K562 (cell line): ENCODE results near the gene LPIN1. TPM values are rescaled to one million over a fixed set of nuclear protein-coding genes. Genes with fewer than 3 reads are reported as not detected.

Experiments
- ARID3A ChIP-seq: IDR thresholded peaks from 2 replicates; pipeline ENCODE4 v1.6.1; 2012; ENCODE audit warnings: low read depth, low read length, improper control_type of control experiment, borderline replicate concordance
- CTCF ChIP-seq, 3 experiments: IDR thresholded peaks in 2 of 3; conservative IDR thresholded peaks in 1 of 3; 2 replicates each; pipeline ENCODE4 v1.5.1; 2011 to 2012; ENCODE audit warnings: low read length in 3 of 3, mild to moderate bottlenecking in 3 of 3, control low read depth in 2 of 3, improper control_type of control experiment in 1 of 3, inconsistent platforms in 1 of 3, low read depth in 1 of 3, mixed read lengths in 1 of 3, moderate library complexity in 1 of 3; ENCODE audit not compliant: insufficient read depth in 2 of 3
- ELF2 ChIP-seq: fragments of 250-450 bp; sonication (Bioruptor Pico); IDR thresholded peaks from 2 replicates; pipeline ENCODE4 v1.5.0; 2021; ENCODE audit warnings: mild to moderate bottlenecking
- FOXJ2 ChIP-seq: fragments of 200-800 bp; sonication (Bioruptor generic); IDR thresholded peaks from 2 replicates; pipeline ENCODE4 v1.6.1; 2016; ENCODE audit warnings: missing genetic modification characterization, missing compliant biosample characterization
- KDM1A ChIP-seq, 2 experiments: fragments of 450-650 bp; IDR thresholded peaks; 2 replicates each; pipeline ENCODE4 v1.6.1; 2016; ENCODE audit warnings: mild to moderate bottlenecking in 2 of 2
- MAX ChIP-seq: sonication (generic); formaldehyde crosslinking; IDR thresholded peaks from 2 replicates; pipeline ENCODE4 v1.9.0; 2022; ENCODE audit warnings: mild to moderate bottlenecking, missing genetic modification reagents
- NEUROD1 ChIP-seq: fragments of 150-350 bp; IDR thresholded peaks from 2 replicates; pipeline ENCODE4 v1.6.1; 2014; ENCODE audit warnings: borderline replicate concordance, low read length, low read depth; ENCODE audit not compliant: partially characterized antibody
- NR0B1 ChIP-seq: fragments of 450-650 bp; IDR thresholded peaks from one replicate; pipeline ENCODE4 v1.6.1; 2018; ENCODE audit warnings: mild to moderate bottlenecking, moderate library complexity; ENCODE audit not compliant: partially characterized antibody
- PKNOX1 ChIP-seq: fragments of 450-650 bp; IDR thresholded peaks from 2 replicates; pipeline ENCODE4 v1.6.1; 2016
- POLR2AphosphoS2 ChIP-seq: IDR thresholded peaks from 2 replicates; pipeline ENCODE4 v1.6.1; 2012; ENCODE audit warnings: low read length, improper control_type of control experiment
- POU5F1 ChIP-seq: fragments of 150-350 bp; IDR thresholded peaks from 2 replicates; pipeline ENCODE4 v1.6.1; 2014; ENCODE audit warnings: borderline replicate concordance, low read length, low read depth, mild to moderate bottlenecking; ENCODE audit not compliant: partially characterized antibody
- TRIM24 ChIP-seq, 2 experiments: fragments of 450-650 bp; IDR thresholded peaks; 2 replicates each; pipeline ENCODE4 v1.6.1; 2016
- ZNF740 ChIP-seq, 3 experiments: fragments of 200-800 bp in 1 of 3; sonication (Bioruptor generic) in 1 of 3; sonication (generic) in 1 of 3; formaldehyde crosslinking in 1 of 3; IDR thresholded peaks; 2 replicates each; pipeline versions ENCODE4 v1.6.1 to v1.8.0; 2016 to 2022; ENCODE audit warnings: mild to moderate bottlenecking in 2 of 3, missing compliant biosample characterization in 2 of 3, missing genetic modification characterization in 2 of 3, missing genetic modification reagents in 1 of 3
- polyA plus RNA-seq, 8 experiments: library from polyadenylated mRNA; depleted of rRNA in 4 of 8; stranded (reverse) in 5 of 8; unstranded in 3 of 8; fragments of >200 nt; fragmentation: Nextera tagmentation in 2 of 8; fragmentation: Illumina TruSeq in 1 of 8; extraction: Ambion mirVana in 2 of 8; extraction: Trizol in 1 of 8; gene quantifications; 2 replicates each; pipeline versions ENCODE4 v1.2.1 to v1.2.3, GENCODE V29; 2011 to 2014; ENCODE audit warnings: inconsistent platforms in 1 of 8, missing spikeins in 1 of 8
- total RNA-seq, 7 experiments: library from RNA; depleted of rRNA in 6 of 7; stranded (reverse); fragments of >200 nt in 6 of 7; fragmentation: Illumina TruSeq in 2 of 7; extraction: Trizol in 2 of 7; gene quantifications; 2 replicates each; pipeline versions ENCODE4 v1.2.1 to v1.2.3, GENCODE V29; 2011 to 2021; ENCODE audit warnings: low replicate concordance in 1 of 7

LPIN1 gene
- total and polyA plus RNA-seq, 9 of the 15 experiments (the other 6 are each of a cell fraction or from before 2014, with no cell fraction given) = 9.2 to 84.0 (median 27.8) TPM

GRCh38 chr2:11789243-11789642 lies 42.8 kb downstream of the LPIN1 start (continued):
- TF ChIP-seq CTCF (IDR thresholded peaks at IDR 0.05 in 2 of 3, conservative IDR thresholded peaks at IDR 0.05 in 1 of 3; ENCODE audit: insufficient read depth in 2 of 3, low read depth in 1 of 3, low read length in 3 of 3) = no peak
- no peak for TF ChIP-seq POU5F1
- no peak for TF ChIP-seq ARID3A
- TF ChIP-seq POLR2AphosphoS2 = no peak
- peak in 1 of 2 experiments; percentile 67; a peak in 1 of 4 replicates for TF ChIP-seq KDM1A (IDR thresholded peaks at IDR 0.05)
- TF ChIP-seq NEUROD1 = no peak
- 0 out of 2 replicates have a peak, but pooled peaks have one; percentile 44 for TF ChIP-seq ZNF740 (CRISPR knock-in tag; IDR thresholded peaks at IDR 0.05)
- TF ChIP-seq ZNF740 (tag; IDR thresholded peaks at IDR 0.05) = no peak
- TF ChIP-seq ELF2 (CRISPR knock-in tag) = no peak
- TF ChIP-seq TRIM24 (IDR thresholded peaks at IDR 0.05) = no peak
- no peak for TF ChIP-seq NR0B1
- no peak for TF ChIP-seq FOXJ2 (tag)
- TF ChIP-seq PKNOX1 = no peak
- TF ChIP-seq MAX = peak; percentile 46; the same call in 1 of the 2 replicates
